ENCODE measurements around the gene PDGFC.

The PDGFC gene

GRCh38 chr4:156949373-156949814, 22.2 kb downstream of the PDGFC start:
- H3K27ac ChIP-seq (ENCODE audit: low read length): no peak overlapping the region
- no peak overlapping the region for H3K4me3 ChIP-seq (ENCODE audit: low read length)
- no peaks in the 10 kb centered on the region for H3K36me3 ChIP-seq (ENCODE audit: control insufficient read depth, low read depth, low read length)
- H3K9me3 ChIP-seq (ENCODE audit: control insufficient read depth, low read depth, low read length): no peaks in the 10 kb centered on the region
- H3K27me3 ChIP-seq (ENCODE audit: control insufficient read depth, insufficient read depth, low read length): no peaks in the 10 kb centered on the region
- H3K9ac ChIP-seq (ENCODE audit: low read length): no peak overlapping the region
- peaks cover 9% of the 10 kb centered on the region for H3K4me1 ChIP-seq (ENCODE audit: control insufficient read depth, low read depth, low read length)

- no peak overlapping the region for H3K4me3 ChIP-seq (ENCODE audit: low read length)
- H3K36me3 ChIP-seq (ENCODE audit: control insufficient read depth, low read depth, low read length): no peaks in the 10 kb centered on the region
- H3K9me3 ChIP-seq (ENCODE audit: control insufficient read depth, low read depth, low read length): no peaks in the 10 kb centered on the region
- H3K27me3 ChIP-seq (ENCODE audit: control insufficient read depth, insufficient read depth, low read length): no peaks in the 10 kb centered on the region
- peaks cover 9% of the 10 kb centered on the region for H3K4me1 ChIP-seq (ENCODE audit: control insufficient read depth, low read depth, low read length)
- no peak overlapping the region for H3K27ac ChIP-seq (ENCODE audit: low read length)
- no peak overlapping the region for H3K9ac ChIP-seq (ENCODE audit: low read length)
Observed at GRCh38 chr4:156948738-156949137, 22.9 kb downstream of the PDGFC start.

GRCh38 chr4:156948133-156948532, 23.5 kb downstream of the PDGFC start:
- Histone ChIP-seq H3K4me1 (ENCODE audit: control insufficient read depth, low read depth, low read length) (peaks cover 12% of the 10 kb centered on the region), H3K27ac (ENCODE audit: low read length) (no peak overlapping the region), H3K4me3 (ENCODE audit: low read length) (no peak overlapping the region), H3K36me3 (ENCODE audit: control insufficient read depth, low read depth, low read length) (no peaks in the 10 kb centered on the region), H3K9me3 (ENCODE audit: control insufficient read depth, low read depth, low read length) (no peaks in the 10 kb centered on the region), H3K27me3 (ENCODE audit: control insufficient read depth, insufficient read depth, low read length) (no peaks in the 10 kb centered on the region), H3K9ac (ENCODE audit: low read length) (no peak overlapping the region)

- H3K27me3 ChIP-seq (ENCODE audit: control insufficient read depth, insufficient read depth, low read length): no peaks in the 10 kb centered on the region
- peaks cover 14% of the 10 kb centered on the region for H3K4me1 ChIP-seq (ENCODE audit: control insufficient read depth, low read depth, low read length)
- H3K36me3 ChIP-seq (ENCODE audit: control insufficient read depth, low read depth, low read length): no peaks in the 10 kb centered on the region
- H3K27ac ChIP-seq (ENCODE audit: low read length): no peak overlapping the region
- H3K9ac ChIP-seq (ENCODE audit: low read length): no peak overlapping the region
- H3K9me3 ChIP-seq (ENCODE audit: control insufficient read depth, low read depth, low read length): no peaks in the 10 kb centered on the region
- no peak overlapping the region for H3K4me3 ChIP-seq (ENCODE audit: low read length)
Observed at GRCh38 chr4:156946516-156947424, 24.8 kb downstream of the PDGFC start.

GRCh38 chr4:156945532-156945931, 26.1 kb downstream of the PDGFC start:
- Histone ChIP-seq H3K27me3 (ENCODE audit: control insufficient read depth, insufficient read depth, low read length) (no peaks in the 10 kb centered on the region), H3K27ac (ENCODE audit: low read length) (no peak overlapping the region), H3K4me3 (ENCODE audit: low read length) (no peak overlapping the region), H3K36me3 (ENCODE audit: control insufficient read depth, low read depth, low read length) (no peaks in the 10 kb centered on the region), H3K4me1 (ENCODE audit: control insufficient read depth, low read depth, low read length) (peaks cover 22% of the 10 kb centered on the region), H3K9me3 (ENCODE audit: control insufficient read depth, low read depth, low read length) (no peaks in the 10 kb centered on the region), H3K9ac (ENCODE audit: low read length) (no peak overlapping the region)

- Histone ChIP-seq H3K36me3 (ENCODE audit: control insufficient read depth, low read depth, low read length) (no peaks in the 10 kb centered on the region), H3K4me1 (ENCODE audit: control insufficient read depth, low read depth, low read length) (peaks cover 22% of the 10 kb centered on the region), H3K4me3 (ENCODE audit: low read length) (no peak overlapping the region), H3K27me3 (ENCODE audit: control insufficient read depth, insufficient read depth, low read length) (no peaks in the 10 kb centered on the region), H3K27ac (ENCODE audit: low read length) (no peak overlapping the region), H3K9me3 (ENCODE audit: control insufficient read depth, low read depth, low read length) (no peaks in the 10 kb centered on the region), H3K9ac (ENCODE audit: low read length) (no peak overlapping the region)
Observed at GRCh38 chr4:156942991-156943390, 28.6 kb downstream of the PDGFC start.

DNA sequence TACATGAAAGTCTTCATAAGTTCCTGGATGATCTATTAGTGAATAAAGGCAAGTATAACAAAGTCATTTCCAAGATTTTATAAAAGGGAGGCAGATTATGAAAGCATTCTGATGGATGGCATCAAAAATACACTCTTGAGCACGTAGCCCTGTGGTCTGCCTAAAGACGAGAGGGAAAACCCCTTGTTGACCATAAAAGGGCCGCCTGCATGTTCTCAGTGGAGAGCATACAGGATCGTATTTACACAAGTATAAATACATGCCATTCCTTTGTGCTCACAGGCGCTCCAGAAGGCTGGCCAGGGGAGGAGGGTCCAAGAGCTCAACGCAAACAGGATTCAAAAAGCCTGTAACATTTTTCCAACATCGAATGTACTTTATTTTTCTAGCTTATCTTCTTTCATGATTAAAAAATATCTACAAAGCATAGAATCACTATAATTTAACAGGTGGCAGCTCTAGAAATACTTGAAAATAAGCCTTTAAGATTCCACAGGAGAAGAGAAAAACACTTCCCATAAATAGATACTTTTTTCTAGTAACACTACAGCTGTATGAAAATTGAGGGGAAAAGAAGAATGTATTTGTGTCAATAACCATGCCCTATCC, 29.6 kb downstream of the PDGFC start:
- H3K4me1 ChIP-seq (ENCODE audit: control insufficient read depth, low read depth, low read length): peaks cover 22% of the 10 kb centered on the region
- no peaks in the 10 kb centered on the region for H3K9me3 ChIP-seq (ENCODE audit: control insufficient read depth, low read depth, low read length)
- H3K9ac ChIP-seq (ENCODE audit: low read length): peak overlapping the region; percentile 63
- peak overlapping the region; percentile 28 for H3K4me3 ChIP-seq (ENCODE audit: low read length)
- no peaks in the 10 kb centered on the region for H3K36me3 ChIP-seq (ENCODE audit: control insufficient read depth, low read depth, low read length)
- no peaks in the 10 kb centered on the region for H3K27me3 ChIP-seq (ENCODE audit: control insufficient read depth, insufficient read depth, low read length)
- no peak overlapping the region for H3K27ac ChIP-seq (ENCODE audit: low read length)

DNA sequence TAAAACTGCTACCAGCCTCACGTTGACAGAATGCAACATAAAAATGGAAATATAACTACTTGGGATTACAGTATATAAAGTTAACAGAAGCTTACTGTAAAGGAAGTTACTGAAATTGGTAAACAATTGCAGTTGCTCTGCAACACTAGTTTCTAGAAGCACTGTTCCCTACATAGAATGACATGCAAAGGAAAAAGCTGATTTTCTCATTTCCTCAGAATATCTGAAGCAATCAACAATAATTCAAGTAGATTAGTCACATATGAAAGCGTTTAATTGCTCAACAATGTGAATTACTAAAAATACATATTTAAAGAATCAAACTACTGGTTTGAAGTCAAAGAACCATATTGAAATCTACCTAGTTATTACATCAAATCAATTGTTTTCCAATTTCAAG, 31.8 kb downstream of the PDGFC start:
- Histone ChIP-seq H3K9ac (ENCODE audit: low read length) (no peak overlapping the region), H3K4me1 (ENCODE audit: control insufficient read depth, low read depth, low read length) (peaks cover 22% of the 10 kb centered on the region), H3K9me3 (ENCODE audit: control insufficient read depth, low read depth, low read length) (no peaks in the 10 kb centered on the region), H3K27ac (ENCODE audit: low read length) (no peak overlapping the region), H3K4me3 (ENCODE audit: low read length) (no peak overlapping the region), H3K27me3 (ENCODE audit: control insufficient read depth, insufficient read depth, low read length) (no peaks in the 10 kb centered on the region), H3K36me3 (ENCODE audit: control insufficient read depth, low read depth, low read length) (no peaks in the 10 kb centered on the region)

- peaks cover 22% of the 10 kb centered on the region for H3K4me1 ChIP-seq (ENCODE audit: control insufficient read depth, low read depth, low read length)
- no peak overlapping the region for H3K27ac ChIP-seq (ENCODE audit: low read length)
- H3K36me3 ChIP-seq (ENCODE audit: control insufficient read depth, low read depth, low read length): no peaks in the 10 kb centered on the region
- H3K27me3 ChIP-seq (ENCODE audit: control insufficient read depth, insufficient read depth, low read length): no peaks in the 10 kb centered on the region
- no peaks in the 10 kb centered on the region for H3K9me3 ChIP-seq (ENCODE audit: control insufficient read depth, low read depth, low read length)
- H3K9ac ChIP-seq (ENCODE audit: low read length): no peak overlapping the region
- no peak overlapping the region for H3K4me3 ChIP-seq (ENCODE audit: low read length)
Observed at GRCh38 chr4:156939139-156939538, 32.5 kb downstream of the PDGFC start.

GRCh38 chr4:156934259-156934635, 37.4 kb downstream of the PDGFC start:
- H3K9ac ChIP-seq (ENCODE audit: low read length): no peak overlapping the region
- no peaks in the 10 kb centered on the region for H3K4me1 ChIP-seq (ENCODE audit: control insufficient read depth, low read depth, low read length)
- H3K27ac ChIP-seq (ENCODE audit: low read length): no peak overlapping the region

GRCh38 chr4:156933633-156934258, 37.9 kb downstream of the PDGFC start:
- Histone ChIP-seq H3K36me3 (ENCODE audit: control insufficient read depth, low read depth, low read length) (no peaks in the 10 kb centered on the region), H3K9me3 (ENCODE audit: control insufficient read depth, low read depth, low read length) (no peaks in the 10 kb centered on the region), H3K27me3 (ENCODE audit: control insufficient read depth, insufficient read depth, low read length) (no peaks in the 10 kb centered on the region), H3K4me3 (ENCODE audit: low read length) (no peak overlapping the region), H3K27ac (ENCODE audit: low read length) (no peak overlapping the region), H3K9ac (ENCODE audit: low read length) (no peak overlapping the region), H3K4me1 (ENCODE audit: control insufficient read depth, low read depth, low read length) (no peaks in the 10 kb centered on the region)

More at GRCh38 chr4:156934259-156934635, 37.4 kb downstream of the PDGFC start:
- H3K27me3 ChIP-seq (ENCODE audit: control insufficient read depth, insufficient read depth, low read length): no peaks in the 10 kb centered on the region
- no peak overlapping the region for H3K4me3 ChIP-seq (ENCODE audit: low read length)
- no peaks in the 10 kb centered on the region for H3K9me3 ChIP-seq (ENCODE audit: control insufficient read depth, low read depth, low read length)
- H3K36me3 ChIP-seq (ENCODE audit: control insufficient read depth, low read depth, low read length): no peaks in the 10 kb centered on the region
